T-helper 1 cell treated with Interleukin-12 subunit alpha and Interleukin-12 subunit beta and Interleukin-4 antibody, amounts not matched to agents 30 ng/mL and 1 ng/mL, for 36 hours (primary cell): ENCODE measurements around the gene ZNF622. TPM values are rescaled to one million over a fixed set of nuclear protein-coding genes. Genes with fewer than 3 reads are reported as not detected.
"Not testable (repeated sequence)": the region's sequence is repeated elsewhere in the genome, so short reads cannot be mapped to it uniquely, and the experiment has no call there.

ENCODE experiments used
- intact Hi-C: fragments of 100-400 bp; cut with micrococcal nuclease; formaldehyde crosslinking; loops from one replicate; pipeline ENCODE4 v1.15.1; 2024
- total RNA-seq: library from RNA; stranded (reverse); gene quantifications from 2 replicates; pipeline ENCODE4 v1.2.3, GENCODE V29; 2022

The ZNF622 gene
- total RNA-seq, 1 donor from 2014 or later: 35.9 TPM

DNA sequence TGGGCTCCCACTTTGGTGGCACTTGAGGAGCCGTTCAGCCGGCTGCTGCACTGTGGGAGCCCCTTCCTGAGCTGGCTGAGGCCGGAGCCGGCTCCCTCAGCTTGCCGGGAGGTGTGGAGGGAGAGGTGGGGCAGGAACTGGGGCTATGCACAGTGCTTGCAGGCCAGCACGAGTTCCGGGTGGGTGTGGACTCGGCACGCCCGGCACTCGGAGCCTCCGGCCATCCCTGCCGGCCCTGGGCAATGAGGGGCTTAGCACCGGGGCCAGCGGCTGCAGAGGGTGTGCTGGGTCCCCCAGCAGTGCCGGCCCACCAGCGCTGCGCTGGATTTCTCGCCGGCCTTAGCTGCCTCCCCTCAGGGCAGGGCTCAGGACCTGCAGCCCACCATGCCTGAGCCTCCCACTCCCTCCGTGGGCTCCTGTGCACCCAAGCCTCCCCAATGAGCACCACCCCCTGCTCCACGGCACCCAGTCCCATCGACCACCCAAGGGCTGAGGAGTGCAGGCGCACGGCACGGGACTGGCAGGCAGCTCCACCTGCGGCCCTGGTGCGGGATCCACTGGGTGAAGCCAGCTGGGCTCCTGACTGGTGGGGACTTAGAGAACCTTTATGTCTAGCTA lies 29.4 kb downstream of the ZNF622 start:
- intact Hi-C loops: not testable (repeated sequence)

DNA sequence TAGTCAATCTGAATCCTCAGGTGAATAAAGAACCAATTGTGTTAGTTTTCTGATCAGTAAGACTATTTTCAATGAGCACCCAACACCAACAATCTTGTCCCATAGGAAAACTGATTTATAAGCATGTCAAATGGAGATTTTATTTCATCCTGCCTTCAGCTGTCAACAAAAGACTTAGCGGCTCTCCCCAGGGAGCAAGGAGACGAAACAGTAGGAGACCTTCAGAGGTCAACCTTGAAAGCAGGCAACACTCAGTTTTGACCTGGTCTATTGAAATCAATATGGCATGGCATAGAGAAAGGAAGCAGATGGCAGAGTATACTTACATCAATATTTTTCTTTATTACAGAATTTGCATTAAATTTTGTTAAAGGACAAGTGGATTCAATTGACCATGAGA lies 34.1 kb downstream of the ZNF622 start:
- intact Hi-C loops: no loop called here

DNA sequence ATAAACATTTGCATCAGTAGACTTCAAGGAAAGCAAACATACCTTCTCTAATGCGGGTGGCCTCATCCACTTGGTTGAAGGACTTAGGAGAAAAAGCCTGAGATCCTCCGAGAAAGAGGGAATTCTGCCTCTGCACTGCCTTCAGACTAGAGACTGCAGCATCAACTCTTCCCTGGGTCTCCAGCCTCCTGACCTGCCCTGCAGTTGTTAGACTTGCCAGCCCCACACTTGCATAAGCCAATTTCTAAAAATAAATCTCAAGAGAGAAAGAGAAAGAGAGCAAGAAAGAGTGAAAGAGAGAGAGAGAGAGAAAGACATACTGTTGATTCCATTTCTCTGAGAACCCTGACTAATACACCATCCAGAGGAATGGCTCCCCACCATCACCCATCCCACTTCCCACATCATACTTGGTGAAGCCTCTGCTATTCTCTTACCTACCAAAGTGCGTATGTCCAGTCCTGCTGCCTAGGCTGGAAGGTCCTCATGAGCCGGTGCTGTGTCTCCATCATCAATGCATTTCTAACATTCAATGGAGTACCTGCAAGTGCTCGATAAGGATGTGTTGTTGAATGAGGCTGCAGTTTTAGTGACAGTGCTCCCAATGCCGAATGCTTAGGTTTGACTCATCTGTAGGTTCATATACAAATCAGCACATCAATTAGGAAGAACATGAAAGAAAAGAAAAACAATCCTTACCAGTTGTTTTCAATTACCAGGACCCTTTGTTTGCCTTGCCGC lies 35.1 kb downstream of the ZNF622 start:
- intact Hi-C loops: no loop called here

DNA sequence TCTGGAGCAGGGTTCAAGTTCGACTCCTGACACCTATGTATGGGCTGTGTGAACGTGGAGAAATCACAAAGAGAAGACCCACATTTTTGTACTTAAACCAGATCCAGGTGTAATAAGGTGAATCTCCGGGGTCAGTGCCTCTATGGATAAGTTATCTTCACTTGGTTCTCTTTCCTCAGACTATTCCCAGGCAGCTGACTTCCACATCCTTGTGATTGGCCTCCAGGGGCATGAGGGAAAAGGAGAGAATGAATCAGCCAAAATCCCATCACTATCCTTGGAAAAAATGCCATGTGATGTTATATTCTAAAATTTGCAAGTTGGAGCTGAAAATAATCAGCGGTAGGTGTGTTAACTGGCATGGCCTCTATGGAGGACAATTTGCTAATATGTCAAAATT lies 37.2 kb downstream of the ZNF622 start:
- intact Hi-C loops: no loop called here

DNA sequence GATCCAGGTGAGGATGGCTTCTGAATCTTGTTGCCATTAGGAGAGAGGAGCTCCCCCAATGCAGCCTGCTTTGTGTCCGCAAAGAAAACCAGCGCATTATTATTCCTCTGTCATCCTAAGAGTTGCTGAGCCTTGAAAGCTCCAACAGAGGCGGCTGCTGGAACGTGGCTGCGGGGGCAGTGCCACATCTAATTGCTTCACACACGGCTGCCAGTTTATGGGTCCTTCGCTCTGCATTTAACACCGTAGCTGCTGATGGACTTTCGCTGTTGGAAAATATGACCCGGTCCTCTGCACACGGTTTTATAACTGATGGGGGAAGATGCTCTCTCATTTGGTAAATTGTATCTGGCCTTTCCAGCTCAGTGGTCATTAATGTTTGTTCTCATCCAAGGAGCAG lies 38.0 kb downstream of the ZNF622 start:
- intact Hi-C loops: no loop called here

- intact Hi-C loops: no loop called here
Measured at GRCh38 chr5:16418471-16418922, 47.1 kb downstream of the ZNF622 start.

DNA sequence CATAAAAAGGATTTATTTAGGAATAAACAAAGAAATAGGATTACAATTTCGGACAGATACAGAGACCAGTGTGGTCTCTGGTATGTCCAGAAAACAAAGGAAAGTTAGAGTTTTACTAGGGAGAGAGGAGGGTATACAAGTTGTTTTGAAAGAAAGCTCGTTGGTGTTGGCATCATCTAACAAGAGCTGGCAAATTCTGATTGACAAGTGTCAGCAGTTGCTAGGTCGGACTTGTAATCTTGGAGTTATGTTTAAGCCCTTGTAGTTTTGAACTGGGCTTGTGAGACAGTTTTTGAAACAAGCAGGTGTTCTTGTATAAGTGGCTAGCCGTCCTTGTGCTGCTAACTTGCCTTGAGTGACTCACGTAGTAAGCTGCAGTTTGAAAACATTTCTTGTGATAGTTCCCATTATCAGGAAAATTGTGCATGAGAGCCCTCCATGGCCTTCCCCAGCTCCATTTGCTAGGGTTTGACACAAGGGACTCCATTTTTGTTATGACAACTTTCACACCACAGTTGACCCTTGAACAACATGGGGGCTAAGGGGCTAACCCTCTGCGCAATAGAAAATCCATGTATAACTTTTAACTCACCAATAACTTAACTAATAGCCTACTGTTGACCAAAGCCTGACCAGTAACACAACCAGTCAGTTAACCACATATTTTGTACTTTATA lies 48.1 kb downstream of the ZNF622 start:
- intact Hi-C loops: no loop called here

GRCh38 chr5:16414861-16415260 lies 50.7 kb downstream of the ZNF622 start:
- intact Hi-C loops: no loop called here

DNA sequence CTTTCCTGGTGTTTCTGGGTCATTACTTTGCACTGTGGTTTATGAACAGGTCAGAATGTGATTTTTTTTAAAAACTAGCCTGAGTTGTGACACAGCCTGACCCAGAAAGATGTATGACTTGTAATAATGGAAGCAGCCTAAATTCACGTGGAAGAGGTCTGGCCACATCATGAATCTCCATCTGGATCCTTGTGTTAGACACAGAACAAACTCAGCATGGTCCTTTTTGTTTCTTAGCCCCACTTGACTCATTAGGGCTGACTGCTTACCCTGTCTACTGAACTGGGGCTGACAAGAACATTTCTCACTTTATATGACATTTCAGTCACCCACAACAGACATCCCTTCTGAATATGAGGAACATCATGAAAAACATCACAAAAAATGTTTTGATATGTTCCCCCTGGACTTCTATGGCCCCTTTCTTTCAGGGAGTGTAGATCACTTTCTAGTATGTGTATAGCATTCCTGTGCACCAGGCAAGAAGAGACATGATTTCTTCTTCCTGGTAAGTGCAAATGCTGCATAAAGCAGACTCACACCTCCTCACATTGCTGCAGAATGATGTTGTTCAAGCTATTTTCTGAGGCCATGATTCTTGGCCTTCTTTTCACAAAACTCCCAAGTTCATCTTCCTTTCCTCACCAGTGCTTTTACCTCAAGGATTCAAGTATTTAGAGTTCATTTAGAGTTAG lies 52.3 kb downstream of the ZNF622 start:
- intact Hi-C loops: no loop called here

DNA sequence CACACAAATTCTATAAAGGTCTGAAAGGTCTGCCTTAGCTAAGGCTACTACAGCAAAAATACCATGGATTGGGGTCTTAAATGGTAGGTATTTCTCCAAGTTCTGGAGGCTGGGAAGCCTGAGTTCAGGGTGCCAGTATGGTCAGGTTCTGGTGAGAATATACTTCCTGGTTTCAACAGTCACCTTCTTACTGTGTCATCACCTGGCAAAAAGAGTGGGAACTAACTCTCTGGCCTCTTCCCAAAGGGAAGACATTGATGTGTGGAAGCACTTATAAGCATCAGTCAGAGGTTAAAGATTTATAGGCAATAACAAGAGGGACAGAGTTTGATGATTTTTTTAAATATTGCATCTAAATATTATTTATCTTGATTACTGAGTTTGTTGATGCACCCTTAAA lies 53.0 kb downstream of the ZNF622 start:
- intact Hi-C loops: no loop called here

GRCh38 chr5:16411741-16412455 lies 53.7 kb downstream of the ZNF622 start:
- intact Hi-C loops: no loop called here

DNA sequence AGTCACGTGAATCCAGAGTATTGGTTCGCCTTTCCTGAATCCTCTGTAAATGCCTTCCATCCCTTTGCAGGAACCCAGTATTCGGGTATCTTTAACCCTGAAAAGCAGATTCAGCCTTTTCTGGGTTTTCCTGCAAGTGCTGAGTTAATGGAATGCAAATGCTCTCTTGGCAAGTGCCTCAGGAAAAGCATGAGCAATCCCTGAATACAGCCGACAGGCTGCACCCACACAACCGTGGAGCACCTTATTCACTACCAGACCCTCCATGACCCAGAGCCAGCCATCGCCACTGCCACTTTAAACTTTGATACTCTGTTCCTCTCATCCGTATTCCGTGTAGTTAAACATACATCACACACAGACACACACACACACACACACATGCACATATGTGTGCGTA lies 54.4 kb downstream of the ZNF622 start:
- intact Hi-C loops: no loop called here

DNA sequence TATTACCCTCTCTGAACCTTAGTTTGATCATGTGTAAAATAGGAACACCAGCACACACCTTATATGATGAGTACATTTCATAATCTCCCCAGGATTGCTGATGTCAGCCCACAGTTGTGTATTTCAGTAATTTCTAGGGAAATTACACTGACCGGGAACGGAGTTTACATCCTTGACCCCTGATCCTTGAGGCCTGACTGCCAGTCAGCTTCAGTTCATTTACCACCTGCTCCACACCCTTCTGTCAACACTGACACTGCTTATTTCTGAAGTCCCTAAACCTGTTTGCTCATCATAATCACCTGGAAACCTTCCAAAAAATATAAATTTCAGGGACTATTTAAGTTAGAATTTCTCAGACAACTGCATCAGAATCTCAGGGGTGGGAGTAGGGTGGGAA lies 55.3 kb downstream of the ZNF622 start:
- intact Hi-C loops: no loop called here

DNA sequence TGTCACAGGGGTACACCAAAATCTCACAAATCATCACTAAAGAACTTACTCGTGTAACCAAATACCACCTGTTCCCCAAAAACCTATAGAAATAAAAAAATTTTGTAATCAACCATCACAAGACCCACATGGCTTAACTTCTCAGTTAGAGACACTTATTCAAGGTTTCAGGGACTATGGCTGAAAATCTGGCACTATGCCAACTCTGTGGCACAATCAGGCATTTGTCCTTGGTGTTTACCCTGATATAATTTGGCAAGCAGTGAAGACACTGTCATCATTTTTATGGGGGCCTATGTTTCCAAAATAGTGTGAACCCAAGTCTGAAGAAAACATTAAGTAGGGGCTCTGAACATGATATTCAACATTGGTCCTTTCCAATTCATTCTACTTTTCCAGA lies 59.0 kb downstream of the ZNF622 start:
- intact Hi-C loops: no loop called here

GRCh38 chr5:16406023-16406422 lies 59.6 kb downstream of the ZNF622 start:
- intact Hi-C loops: no loop called here

Other genes starting within 250 kb of the ZNF622 start
- gene RETREG1, start 151.2 kb upstream of the ZNF622 start, total RNA-seq: 32.1 and 39.9 TPM in 2 replicates